NCI-H1436 (cell line): ENCODE results near the gene KLHDC3.

Source experiments
- DNase-seq: peaks from one replicate; lab custom pipeline; 2025; lab: John Stamatoyannopoulos, UW

The KLHDC3 gene

DNA sequence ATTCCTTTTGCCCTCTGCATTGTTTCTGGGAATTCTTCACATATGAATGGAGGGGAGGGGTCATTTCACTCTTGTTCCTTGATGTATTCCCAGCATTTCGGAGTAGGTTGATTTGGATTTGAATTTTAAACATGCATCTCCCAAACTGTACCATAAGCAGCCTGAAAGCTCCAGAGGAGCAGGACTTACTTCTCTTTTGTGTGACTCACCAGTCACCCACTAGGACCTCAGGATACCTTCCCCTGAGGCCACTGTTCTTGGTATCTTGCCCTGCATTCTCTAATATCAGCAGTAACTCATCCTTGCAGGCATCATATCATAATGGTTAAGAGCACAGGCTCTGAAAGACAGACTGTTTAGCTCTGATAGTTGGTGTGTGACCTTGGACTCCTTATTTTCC, 44.5 kb downstream of the KLHDC3 start:
- no peak for DNase-seq

DNA sequence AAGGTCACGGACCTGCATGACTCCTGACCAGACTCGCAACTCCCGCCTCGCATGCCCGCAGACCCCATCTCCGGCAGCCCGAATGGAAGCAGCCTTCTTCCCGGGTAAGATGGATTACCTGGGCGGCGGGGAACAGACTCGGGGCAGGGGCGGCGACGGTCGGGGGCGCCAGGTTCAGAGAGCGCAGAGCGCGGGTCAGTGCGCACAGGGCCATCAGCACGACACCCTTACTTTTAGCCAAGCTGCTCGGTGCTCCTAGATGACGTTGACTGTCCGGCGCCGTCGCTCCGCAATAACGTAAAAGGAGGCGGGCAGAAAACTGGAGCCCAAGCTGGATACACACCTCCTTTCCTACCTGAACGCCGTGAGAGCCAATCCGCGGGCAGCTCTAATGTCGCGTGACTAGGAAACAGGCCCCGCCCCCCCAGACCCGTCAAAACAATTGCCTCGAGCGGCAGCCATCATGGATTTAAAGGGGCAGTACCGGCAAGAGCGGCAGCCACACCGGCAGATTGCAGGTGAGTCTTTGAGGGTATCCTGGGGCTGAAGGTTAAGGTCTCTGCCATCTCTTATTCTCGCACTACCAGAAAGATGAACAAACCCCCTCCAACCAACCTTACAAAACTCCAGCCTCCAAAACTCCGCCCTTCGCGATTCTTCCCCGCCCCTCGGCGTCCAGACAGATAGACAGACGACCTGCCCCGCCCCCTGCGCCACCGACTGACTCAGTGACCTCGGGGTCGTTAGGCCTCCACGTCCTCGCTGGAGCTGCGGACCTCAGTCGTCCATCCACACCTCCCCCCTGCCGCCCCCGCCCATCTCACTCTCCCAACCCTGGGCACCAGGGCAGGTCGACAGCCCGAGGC, 45.4 kb downstream of the KLHDC3 start, which contains the start of the genes KLC4 and MRPL2:
KLC4 (plus strand) TSS at position 464 of the 866 bp plus-strand sequence. CDS start 1,705 bp downstream, outside the sequence.
MRPL2 (minus strand) TSS at position 267 of the 866 bp plus-strand sequence; CDS start at position 214, 53 bp downstream.
- peak; percentile 97 for DNase-seq

DNA sequence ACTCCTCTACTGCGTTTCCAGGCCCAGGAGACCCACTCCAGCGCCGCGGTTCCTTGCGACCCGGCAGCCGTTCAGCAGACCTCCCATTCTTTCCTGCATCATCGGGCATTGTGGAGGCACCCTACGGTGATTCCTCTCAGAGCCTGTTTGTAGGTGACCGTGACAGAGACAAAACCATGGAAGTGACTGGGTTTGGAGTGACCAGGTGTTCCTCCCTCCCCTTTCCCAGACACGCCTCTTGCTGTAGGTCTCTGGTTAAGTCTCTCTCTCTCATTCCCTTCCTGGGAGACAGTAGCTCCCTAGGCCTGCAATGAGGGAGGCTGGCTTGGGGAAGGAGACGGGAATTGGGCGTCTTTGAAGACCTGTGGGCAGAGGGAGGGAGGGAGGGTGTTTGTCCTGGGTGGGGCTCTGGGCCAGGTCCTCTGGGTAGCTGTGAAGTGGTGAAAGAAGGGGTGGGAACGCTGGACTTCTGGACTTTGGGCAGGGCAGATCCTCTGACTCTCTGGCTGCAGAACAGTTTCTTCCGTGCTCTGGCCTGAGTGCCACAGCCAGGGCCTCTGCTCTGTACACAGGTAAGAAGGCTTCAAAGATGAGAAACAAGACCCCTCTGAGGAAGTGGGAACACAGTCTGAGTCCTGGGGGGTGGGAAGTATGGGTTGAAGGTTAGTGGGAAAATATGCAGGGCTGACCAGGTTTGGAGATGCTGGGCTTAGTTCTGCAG, 46.1 kb downstream of the KLHDC3 start:
- no peak for DNase-seq

DNA sequence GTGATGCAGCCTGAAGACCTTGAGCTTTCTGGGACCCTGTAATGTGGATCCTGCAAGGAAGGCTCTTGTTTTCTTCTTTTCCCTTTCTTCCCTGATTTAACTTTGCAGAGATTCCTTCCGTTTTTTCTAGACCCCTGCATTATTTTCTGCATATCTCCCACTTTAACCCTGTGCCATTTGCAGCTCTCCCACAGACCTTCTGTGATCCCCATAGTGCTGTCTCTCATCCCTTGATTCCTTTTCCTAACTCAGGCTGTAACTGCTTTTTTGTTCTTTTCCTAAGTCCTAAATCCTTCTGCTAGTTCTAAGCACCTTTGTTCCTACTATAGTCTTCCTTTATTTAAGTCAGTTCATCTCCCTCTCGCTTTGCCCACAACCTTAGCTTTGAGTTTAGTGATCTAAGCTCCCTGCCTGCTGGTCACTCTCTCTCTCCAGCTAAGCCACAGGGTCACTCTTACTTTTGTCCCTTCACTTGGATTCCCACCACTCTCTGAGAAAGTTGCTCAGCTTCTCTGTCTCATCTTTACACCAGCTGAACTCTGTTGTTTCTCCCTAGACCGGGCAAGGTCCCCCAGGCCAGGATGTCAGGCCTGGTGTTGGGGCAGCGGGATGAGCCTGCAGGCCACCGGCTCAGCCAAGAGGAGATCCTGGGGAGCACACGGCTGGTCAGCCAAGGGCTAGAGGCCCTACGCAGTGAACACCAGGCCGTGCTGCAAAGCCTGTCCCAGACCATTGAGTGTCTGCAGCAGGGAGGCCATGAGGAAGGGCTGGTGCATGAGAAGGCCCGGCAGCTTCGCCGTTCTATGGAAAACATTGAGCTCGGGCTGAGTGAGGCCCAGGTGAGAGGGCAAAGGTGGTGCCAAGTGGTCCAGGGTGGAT, 46.9 kb downstream of the KLHDC3 start:
- no peak for DNase-seq

DNA sequence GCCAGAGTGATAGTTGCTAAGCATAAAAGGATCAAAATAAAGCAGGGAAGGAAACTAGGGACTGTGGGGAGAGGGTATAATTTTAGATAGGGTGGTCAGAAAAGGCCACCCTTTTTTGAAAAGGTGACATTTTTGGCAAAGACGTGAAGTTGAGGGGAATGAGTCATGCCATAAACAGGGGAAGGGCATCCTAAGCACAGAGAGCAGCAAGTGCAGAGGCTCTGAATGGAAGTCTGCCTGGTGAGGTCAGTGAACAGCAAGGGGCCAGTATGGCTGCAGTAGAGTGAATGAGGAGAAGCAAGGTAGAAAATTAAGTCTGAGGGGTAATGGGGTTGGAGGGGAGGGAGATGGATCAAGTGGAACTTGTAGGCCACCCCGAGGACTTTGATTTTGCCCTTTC, 47.8 kb downstream of the KLHDC3 start:
- no peak for DNase-seq

DNA sequence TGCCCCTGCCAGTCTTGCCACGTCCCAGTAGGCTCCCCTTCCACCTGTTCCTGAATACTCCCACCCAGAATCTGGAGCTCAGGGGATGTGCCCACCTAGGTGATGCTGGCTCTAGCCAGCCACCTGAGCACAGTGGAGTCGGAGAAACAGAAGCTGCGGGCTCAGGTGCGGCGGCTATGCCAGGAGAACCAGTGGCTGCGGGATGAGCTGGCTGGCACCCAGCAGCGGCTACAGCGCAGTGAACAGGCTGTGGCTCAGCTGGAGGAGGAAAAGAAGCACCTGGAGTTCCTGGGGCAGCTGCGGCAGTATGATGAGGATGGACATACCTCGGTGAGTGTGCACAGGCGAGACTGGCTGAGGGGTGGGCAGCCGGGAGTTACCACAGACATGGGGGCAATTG, 48.8 kb downstream of the KLHDC3 start:
- no peak for DNase-seq

DNA sequence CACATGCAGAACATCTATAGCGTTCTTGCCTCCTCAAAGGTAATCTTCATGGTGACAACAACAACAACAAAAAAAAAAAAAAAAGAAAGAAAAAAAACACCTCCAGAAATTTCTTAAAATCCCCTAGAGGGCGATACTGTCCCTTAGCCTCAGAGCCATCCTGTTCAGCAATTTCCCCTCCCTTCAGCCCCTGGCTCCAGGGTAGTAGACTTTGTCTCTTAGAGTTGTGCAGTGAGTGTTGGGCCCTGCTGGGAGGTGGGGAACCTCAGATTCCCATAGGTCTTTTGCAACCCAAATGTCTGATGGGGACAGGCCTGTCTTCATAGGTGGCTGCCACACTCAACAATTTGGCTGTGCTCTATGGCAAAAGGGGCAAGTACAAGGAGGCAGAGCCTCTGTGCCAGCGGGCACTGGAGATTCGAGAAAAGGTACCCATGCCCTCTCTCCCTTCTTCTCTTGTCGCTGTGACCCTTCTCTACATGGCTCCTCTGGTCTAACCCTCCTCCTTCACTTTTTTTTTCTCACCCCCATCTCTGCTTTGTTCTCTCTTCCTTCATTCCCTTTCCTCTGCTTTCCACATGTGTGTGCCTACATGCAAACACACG, 56.1 kb downstream of the KLHDC3 start:
- DNase-seq, result peak; percentile 41
